ENCODE measurements around the gene PRXL2A.
"Not testable (repeated sequence)": the region's sequence is repeated elsewhere in the genome, so short reads cannot be mapped to it uniquely, and the experiment has no call there.

PRXL2A gene

GRCh38 chr10:80413271-80413996 is 5.1 kb downstream of the PRXL2A start:
- POLR2A ChIA-PET: no interaction called here
- TF ChIP-seq, protein P1, sequence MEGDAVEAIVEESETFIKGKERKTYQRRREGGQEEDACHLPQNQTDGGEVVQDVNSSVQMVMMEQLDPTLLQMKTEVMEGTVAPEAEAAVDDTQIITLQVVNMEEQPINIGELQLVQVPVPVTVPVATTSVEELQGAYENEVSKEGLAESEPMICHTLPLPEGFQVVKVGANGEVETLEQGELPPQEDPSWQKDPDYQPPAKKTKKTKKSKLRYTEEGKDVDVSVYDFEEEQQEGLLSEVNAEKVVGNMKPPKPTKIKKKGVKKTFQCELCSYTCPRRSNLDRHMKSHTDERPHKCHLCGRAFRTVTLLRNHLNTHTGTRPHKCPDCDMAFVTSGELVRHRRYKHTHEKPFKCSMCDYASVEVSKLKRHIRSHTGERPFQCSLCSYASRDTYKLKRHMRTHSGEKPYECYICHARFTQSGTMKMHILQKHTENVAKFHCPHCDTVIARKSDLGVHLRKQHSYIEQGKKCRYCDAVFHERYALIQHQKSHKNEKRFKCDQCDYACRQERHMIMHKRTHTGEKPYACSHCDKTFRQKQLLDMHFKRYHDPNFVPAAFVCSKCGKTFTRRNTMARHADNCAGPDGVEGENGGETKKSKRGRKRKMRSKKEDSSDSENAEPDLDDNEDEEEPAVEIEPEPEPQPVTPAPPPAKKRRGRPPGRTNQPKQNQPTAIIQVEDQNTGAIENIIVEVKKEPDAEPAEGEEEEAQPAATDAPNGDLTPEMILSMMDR (IDR thresholded peaks at IDR 0.05; ENCODE audit: control extremely low read depth, extremely low read depth, low read depth, missing control alignments): no peak
- CTCF ChIA-PET: no interaction called here
- DNase-seq (ENCODE audit: extremely low spot score): no peak

DNA sequence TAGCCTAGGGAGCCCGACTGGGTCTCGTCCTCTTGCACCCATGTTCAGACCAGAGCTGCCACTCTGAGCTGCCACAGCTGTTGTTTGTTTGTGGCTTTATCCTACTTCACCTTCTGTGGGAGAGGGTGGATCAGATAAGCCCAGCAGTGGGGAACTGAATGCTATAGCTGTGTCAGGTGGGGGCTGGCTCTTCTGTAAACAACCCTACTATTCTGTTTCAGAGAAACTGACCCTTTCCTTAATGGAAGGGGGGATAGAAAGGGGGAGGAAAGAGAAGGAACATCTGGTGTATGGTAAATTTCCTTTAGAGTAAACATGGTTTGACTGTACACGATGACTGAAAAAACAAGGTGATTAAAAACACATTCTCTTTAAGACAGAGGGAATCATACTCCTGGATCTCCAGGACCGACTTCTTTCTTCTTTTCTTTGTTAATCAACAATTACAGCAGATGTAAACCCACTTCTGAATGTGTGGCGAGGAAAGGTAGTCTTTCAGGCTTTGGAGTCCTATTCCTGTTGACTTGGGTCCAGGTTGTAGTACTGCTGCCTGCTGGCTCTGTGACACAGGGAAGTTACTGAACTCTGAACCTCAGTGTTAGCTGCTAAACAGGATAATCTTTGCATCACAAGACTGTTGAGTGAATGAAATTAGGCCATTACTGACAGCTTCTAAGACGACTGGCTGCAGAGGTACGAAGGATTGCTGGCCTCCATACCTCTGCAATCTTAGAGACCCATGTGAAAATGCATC is 6.0 kb downstream of the PRXL2A start:
- TF ChIP-seq, protein P1 (IDR thresholded peaks at IDR 0.05; ENCODE audit: control extremely low read depth, extremely low read depth, low read depth, missing control alignments): no peak
- POLR2A ChIA-PET: no interaction called here
- DNase-seq (ENCODE audit: extremely low spot score): no peak
- CTCF ChIA-PET: no interaction called here

- TF ChIP-seq, protein P1 (IDR thresholded peaks at IDR 0.05; ENCODE audit: control extremely low read depth, extremely low read depth, low read depth, missing control alignments): no peak
- no peak for DNase-seq (ENCODE audit: extremely low spot score)
- POLR2A ChIA-PET: no interaction called here
- CTCF ChIA-PET: interaction anchor here (1.6 kb wide), 1 partner anchor 90 kb away, joined by 4 read pairs; no protein-coding TSS in a partner anchor
Observed at GRCh38 chr10:80415734-80416478, 7.6 kb downstream of the PRXL2A start.

- TF ChIP-seq, protein P1 (IDR thresholded peaks at IDR 0.05; ENCODE audit: control extremely low read depth, extremely low read depth, low read depth, missing control alignments): no peak
- ChIA-PET CTCF (interaction anchor here (1.6 kb wide), 1 partner anchor 89 kb away, joined by 4 read pairs; no protein-coding TSS in a partner anchor), POLR2A (no interaction called here)
- DNase-seq (ENCODE audit: extremely low spot score): no peak
Observed at GRCh38 chr10:80416479-80417098, 8.2 kb downstream of the PRXL2A start.

- DNase-seq (ENCODE audit: extremely low spot score); POLR2A ChIA-PET: not testable (repeated sequence)
- CTCF ChIA-PET: interaction anchor here (7.9 kb wide), 1 partner anchor 27 kb away, joined by 62 read pairs; no protein-coding TSS in a partner anchor
Observed at GRCh38 chr10:80417256-80417655, 8.9 kb downstream of the PRXL2A start.

GRCh38 chr10:80421050-80421706 is 12.8 kb downstream of the PRXL2A start:
- ChIA-PET POLR2A (interaction anchor here (0.7 to 1.1 kb wide), 2 partner anchors 13 to 32 kb away, joined by 3 to 8 read pairs; partner anchors contain the start of gene PRXL2A), CTCF (interaction anchor here (1.0 to 7.9 kb wide), 11 partner anchors 10 to 243 kb away, joined by 3 to 62 read pairs (median 4); partner anchors contain the start of gene PRXL2A)

More at GRCh38 chr10:80421050-80421706, 12.8 kb downstream of the PRXL2A start:
- TF ChIP-seq, protein P1 (IDR thresholded peaks at IDR 0.05; ENCODE audit: control extremely low read depth, extremely low read depth, low read depth, missing control alignments): no peak
- no peak for DNase-seq (ENCODE audit: extremely low spot score)

All from GM10248 (cell line).